ENCODE data around the gene GSC2.
"Not testable (repeated sequence)": the region's sequence is repeated elsewhere in the genome, so short reads cannot be mapped to it uniquely, and the experiment has no call there.

Gene GSC2

DNA sequence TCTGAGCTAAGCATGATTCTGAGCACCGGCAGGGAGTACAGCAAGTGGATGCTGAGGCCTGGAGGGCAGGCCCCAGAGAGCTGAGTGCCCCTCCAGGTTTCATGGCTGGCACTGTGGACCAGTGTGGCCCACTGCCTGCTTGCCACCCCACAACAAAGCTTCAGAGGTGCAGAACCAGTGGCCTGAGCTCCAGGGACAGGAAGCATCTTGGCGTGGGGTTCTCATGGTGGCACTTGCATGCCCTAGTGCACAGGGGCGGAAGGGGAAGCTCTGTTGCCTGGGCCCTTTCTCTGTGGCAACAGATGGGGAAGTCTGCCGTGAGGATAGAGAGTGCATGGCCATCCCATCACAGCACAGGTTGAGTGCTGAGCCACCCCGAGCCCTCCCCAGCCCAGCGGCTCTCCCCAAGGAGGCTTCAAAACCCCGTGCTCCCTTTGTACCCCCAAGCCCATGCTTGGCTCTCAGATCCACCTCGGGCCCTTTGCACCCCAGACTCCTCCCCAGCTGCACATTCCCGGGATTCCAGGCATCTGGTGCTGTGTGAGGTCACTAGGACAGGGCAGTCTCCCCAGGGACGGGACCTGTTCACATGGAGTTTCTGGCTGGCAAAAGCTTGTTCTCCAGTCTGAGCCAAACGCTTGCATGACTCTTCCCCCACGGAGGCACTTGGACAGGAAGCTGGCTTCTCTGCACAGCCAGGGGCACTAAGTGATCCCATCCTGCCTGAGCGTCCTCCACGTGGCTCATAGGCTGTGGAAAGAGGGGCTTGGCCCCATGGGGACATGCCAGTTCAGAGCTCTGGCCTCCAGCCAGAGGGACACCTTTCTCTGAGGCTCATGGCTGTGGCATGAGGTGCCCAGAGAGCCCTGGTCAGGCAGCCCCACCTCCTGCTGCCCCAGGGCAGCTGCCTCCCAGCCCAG, 24.3 kb upstream of the GSC2 start:
- H3K4me3 ChIP-seq (ENCODE audit: low read length) = no peak overlapping the region
- TF ChIP-seq ZNF274 (IDR thresholded peaks at IDR 0.05; ENCODE audit: low read depth, low read length) = no peak

DNA sequence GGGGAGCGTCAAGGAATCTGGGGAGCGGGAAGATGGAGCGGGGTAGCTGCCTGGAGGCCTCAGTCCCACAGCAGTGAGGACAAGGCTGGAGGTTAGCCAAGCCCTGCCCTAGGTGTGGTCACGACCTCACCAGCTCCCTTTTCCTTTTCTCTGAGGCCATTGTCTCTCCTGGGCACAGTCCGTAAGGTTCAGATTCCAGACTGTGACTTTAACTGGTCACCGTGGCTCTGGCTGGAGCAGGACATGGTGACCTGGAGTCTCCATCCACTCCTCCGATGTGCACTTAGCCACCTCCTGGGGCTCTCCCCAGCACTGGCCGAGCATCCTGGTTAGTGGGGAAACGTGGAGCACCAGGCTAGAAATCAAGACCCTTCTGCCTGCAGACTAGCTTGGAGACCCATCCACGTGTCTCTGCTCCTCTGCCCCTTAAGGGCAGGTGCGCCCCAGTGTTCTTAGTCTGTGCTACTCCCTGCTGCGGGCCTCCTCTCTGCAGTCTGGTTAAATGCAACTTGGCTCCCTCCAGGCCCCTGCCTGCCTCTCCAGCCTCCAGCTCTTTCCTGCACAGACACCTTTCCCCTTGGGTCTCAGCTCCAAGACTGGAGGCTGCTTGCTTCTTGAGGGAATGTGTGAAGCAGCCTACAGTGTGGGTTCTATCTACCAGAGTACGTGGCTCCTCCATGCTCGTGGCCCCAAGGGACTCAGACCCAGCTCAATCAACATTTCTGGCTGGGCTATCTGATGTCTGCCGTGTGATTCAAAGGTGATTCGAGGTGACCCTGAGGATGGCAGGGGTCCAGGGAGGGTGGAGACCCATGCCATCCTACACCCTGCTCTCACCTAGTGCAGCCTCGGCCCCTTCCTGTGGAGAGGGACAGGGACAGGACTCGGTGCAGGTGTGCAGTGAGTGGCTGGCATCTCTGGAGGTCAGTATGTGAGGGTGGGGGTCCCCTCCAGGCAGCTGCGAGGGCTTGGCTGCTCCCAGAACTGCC, 23.2 kb upstream of the GSC2 start:
- peak overlapping the region; percentile 92; the same call in 1 of the 2 replicates for H3K4me3 ChIP-seq (ENCODE audit: low read length)
- no peak for TF ChIP-seq ZNF274 (IDR thresholded peaks at IDR 0.05; ENCODE audit: low read depth, low read length)

DNA sequence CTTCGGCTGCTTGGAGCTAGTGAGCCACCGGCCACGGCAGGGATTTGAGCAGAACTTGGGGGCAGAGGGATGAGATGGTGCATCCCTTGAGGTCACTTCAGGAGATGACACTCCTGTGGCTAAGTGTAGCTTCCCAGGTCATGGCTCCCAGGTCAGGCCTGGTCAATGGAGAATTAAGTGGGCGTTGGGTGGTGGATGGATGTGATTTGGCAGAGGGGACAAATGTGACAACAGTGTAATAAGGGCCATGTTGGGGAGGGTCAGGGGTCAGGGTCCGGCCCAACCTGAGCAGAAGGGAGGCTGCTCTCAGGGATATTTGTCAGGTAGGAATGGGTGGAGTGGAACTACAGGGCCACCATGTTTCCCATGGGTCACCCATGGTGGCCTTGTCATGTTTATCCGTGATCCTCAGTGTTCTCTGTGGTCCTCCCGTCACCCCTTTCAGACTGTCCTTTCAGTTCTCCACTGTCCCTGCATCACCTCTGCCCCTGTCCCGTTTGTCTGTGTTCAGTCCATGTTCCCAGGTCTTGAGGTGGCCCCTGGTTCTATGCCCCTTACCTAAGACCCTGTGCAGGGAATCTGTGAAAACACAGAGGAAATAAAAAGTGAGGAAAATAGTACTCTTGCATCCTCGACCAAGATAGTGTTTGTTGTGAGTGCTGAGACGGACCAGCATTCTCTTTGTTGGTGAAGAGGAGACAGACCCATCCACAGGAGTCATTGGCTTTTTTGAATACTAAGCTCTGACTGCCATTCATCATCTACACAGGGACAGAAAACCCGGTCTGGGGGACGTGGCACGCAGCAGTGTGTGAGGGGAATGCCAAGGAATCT, 22.3 kb upstream of the GSC2 start:
- H3K4me3 ChIP-seq (ENCODE audit: low read length) = peak overlapping the region; percentile 92

DNA sequence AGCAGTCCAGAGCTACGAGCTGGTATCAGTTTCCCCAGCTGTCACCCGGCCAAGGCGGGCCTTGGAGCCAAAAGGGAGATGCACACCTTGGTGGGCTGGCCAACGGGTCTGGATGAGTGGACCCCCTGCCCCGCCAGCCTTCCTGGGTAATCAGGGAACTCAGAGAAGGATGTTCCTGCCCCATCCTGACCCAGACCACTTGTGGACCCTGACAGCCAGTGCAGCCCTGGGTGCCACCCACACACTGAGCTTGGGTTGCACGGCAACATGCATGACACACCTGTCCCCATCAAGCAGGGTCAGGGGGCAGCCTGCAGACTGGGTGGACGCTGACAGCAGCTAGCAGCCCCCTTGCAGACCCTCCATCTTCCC, 19.8 kb upstream of the GSC2 start:
- H3K4me3 ChIP-seq (ENCODE audit: low read length) = no peak overlapping the region
- no peak for TF ChIP-seq ZNF274 (IDR thresholded peaks at IDR 0.05; ENCODE audit: low read depth, low read length)

More for the DNA sequence above, 22.3 kb upstream of the GSC2 start:
- TF ChIP-seq ZNF274 (IDR thresholded peaks at IDR 0.05; ENCODE audit: low read depth, low read length) = no peak

DNA sequence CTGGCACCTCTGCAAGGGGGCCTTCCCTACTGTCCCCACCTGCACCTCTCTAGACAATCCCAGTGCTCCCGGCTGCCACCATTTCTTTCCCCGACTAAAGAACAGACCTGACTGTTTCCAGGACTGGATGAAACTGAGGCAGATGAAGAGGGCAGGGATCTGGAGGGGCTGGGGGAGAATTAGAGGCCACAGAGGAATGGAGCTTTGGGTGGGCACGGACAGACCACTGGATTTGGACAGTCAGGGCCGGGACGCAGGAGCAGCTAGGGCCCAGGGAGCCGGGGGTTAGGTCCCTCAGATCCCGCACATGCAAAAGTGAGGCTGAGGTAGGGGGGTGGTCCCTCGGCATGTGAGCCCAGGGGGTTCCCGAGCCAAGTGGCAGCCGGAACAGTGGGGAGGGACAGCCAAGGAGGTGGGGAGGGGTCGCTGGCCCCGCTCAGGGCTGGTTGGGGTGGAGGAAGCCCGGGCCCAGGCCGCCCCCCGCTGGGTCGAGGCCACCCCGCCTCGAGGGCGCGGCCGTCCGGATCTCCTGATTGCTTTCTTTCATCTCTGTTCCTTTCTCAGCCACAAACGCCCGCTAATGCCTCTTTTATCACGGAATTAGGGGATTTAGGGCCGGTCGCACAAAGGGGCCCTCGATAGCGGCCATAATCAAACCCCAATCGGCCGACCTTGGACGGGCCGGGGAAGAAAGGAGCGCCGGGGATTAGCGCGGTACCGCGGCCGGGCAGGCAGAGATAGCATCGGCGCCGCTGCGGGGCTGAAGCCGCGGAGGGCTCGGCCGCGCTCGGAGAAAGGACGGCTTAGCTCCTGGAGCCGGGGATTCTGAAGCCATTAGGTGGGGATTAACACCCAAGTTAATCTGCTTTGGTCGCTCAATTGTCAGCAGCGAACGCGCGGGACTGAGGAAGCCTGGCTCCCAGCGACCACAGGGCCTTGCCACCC, 19.2 kb upstream of the GSC2 start:
- H3K4me3 ChIP-seq (ENCODE audit: low read length) = no peak overlapping the region
- no peak for TF ChIP-seq ZNF274 (IDR thresholded peaks at IDR 0.05; ENCODE audit: low read depth, low read length)

DNA sequence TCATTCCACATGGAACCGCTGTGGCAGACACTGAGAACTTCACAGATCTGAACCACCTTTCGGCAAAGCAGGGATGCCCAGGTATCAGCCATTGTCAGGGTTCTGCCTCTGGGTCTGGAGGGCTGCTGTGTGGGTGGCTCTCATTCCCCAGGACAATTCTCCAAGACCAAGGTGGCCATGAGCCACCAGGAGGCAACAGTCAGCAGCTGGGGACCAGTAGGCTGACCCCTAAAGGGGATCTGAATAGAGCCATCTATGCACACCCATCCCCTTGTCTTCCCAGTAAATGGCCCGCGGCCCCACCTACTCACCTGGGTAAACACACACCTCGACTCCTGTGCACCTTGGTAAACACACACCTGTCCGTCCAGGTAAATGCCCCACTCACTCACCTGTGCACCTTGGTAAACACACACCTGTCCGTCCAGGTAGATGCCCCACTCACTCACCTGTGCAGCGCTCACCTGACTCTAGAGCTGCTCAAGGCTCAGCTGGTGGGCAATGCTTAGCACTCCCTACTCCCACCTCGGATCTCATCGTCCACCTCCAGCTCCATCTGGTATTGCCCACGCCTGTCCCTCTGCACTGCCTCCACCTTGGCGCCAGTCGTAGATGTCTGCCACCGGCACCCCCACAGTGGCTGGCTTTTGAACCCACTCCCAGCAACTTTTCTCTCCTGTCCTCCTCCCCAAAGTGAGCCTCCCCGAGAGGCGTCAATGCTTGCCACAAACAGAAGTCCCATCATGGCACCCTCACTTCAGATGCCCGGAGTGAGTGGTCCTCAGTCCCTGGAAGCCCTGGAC, 18.2 kb upstream of the GSC2 start:
- H3K4me3 ChIP-seq (ENCODE audit: low read length) = no peak overlapping the region
- TF ChIP-seq ZNF274 (IDR thresholded peaks at IDR 0.05; ENCODE audit: low read depth, low read length) = no peak

DNA sequence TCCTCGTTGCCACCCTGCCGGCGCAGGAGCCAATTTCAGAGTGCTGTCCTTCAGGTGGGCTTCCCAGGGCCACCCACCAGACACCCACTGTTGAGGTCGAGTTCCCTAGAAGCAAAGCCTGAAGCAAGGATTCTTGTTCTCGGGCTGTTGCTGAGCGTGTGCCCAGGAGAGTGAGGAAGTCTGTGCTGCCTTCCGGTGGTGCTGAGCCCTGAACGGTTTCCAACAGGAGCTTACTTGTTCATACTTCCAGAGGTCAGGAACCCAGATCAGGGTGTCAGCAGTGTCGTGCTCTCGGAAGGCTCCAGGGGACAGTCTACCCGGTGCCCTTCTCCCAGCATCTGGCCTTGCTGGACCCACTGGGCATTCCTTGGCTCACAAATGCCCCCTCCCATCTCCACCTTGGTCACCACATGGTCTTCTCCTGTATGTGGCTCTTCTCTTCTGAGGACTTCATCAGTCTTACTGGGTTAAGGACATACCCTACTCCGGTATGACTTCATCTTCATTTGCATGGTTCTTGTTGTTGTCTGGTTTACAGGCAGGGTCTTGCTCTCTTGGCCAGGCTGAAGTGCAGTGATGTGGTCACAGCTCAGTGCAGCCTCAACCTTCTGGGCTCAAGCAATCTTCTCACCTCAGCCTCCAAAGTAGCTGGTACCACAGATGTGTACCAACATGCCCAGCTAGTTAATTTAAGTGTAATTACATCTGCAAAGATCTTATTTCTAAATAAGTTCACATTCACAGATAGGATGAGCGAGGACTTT, 17.2 kb upstream of the GSC2 start:
- TF ChIP-seq ZNF274 (IDR thresholded peaks at IDR 0.05; ENCODE audit: low read depth, low read length) = no peak
- H3K4me3 ChIP-seq (ENCODE audit: low read length) = no peak overlapping the region

DNA sequence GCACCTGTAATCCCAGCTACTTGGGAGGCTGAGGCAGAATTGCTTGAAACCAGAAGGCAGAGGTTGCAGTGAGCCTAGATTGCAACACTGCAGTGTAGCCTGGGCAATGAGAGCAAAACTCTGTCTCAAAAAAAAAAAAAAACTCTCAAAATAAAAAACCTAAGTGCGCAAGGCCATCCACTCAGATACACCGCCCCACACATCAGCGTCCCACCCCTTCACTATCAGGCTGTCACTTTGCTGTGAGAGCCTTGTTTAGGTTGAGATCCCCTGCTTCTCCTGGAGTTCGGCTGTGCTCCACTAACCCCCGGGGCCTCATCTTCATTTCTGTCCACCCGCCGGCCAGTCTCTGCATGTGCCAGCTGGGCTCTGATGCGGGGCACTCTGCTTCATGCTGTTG, 16.3 kb upstream of the GSC2 start:
- TF ChIP-seq ZNF274 (IDR thresholded peaks at IDR 0.05; ENCODE audit: low read depth, low read length) = no peak

DNA sequence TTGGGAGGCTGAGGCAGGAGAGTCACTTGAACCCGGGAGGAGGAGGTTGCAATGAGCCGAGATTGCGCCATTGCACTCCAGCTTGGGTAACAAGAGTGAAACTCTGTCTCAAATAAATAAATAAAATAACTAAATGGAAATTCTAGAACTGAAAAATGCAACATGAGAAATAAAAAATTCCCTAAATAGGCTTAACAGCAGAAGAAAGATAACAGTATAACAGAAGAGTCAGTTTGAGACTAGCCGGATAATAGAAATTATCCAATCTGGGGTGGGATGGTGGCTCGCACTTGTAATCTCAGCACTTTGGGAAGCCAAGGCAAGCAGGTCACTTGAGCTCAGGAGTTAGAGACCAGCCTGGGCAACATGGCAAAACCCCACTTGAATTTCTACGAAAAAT, 14.3 kb upstream of the GSC2 start:
- no peak overlapping the region for H3K4me3 ChIP-seq (ENCODE audit: low read length)
- no peak for TF ChIP-seq ZNF274 (IDR thresholded peaks at IDR 0.05; ENCODE audit: low read depth, low read length)

More for the DNA sequence above, 16.3 kb upstream of the GSC2 start:
- H3K4me3 ChIP-seq (ENCODE audit: low read length) = no peak overlapping the region

DNA sequence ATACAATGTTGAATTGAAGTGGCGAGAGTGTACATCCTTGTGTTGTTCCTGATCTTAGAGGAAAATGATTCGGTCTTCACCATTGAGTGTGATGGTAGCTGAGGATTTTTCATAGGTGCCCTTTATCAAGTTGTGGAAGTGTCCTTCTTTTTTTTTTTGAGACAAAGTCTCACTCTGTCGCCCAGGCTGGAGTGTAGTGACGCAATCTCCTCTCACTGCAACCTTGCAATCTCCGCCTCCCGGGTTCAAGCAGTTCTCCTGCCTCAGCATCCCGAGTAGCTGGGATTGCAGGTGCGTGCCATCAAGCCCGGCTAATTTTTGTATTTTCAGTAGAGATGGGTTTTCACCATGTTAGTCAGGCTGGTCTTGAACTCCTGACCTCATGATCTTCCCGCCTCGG, 8.6 kb upstream of the GSC2 start:
- not testable (repeated sequence) for H3K4me3 ChIP-seq (ENCODE audit: low read length)

DNA sequence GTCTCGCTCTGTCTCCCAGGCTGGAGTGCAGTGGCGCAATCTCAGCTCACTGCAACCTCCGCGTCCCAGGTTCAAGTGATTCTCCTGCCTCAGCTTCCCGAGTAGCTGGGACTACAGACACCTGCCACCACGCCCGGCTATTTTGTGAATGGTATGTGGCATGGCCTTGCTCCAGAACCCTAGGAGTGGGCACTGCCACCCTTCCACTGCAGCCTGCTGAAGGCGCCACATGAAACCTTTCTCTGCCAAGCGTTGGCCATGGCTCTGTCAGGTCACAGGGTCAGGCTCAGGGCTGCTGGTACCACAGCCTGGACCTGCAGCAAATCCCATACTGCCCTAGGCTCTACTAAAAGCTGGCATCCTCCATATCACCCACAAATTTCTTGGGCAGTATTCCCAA, 6.0 kb upstream of the GSC2 start:
- H3K4me3 ChIP-seq (ENCODE audit: low read length) = not testable (repeated sequence)

All from GM08714 (cell line).